Brain microvascular endothelial cell (primary cell): ENCODE data around the gene TXNRD2.
A peak's percentile ranks its signal among the peaks of the same experiment; 100 is the strongest.

Experiments
- DNase-seq: peaks from one replicate; pipeline ENCODE4 v3.0.0-alpha.2; 2020
- H3K27ac ChIP-seq: fragments of 250-450 bp; sonication (Bioruptor Pico); 2 replicates; pipeline ENCODE4 v1.5.1; 2020; ENCODE audit warnings: mild to moderate bottlenecking, moderate library complexity
- H3K27me3 ChIP-seq: fragments of 250-450 bp; sonication (Bioruptor Pico); replicated peaks from 2 replicates; pipeline ENCODE4 v1.5.1; 2020; ENCODE audit warnings: mild to moderate bottlenecking
- H3K36me3 ChIP-seq: fragments of 250-450 bp; sonication (Bioruptor Pico); replicated peaks from 2 replicates; pipeline ENCODE4 v1.5.1; 2020; ENCODE audit warnings: mild to moderate bottlenecking
- H3K4me3 ChIP-seq: 2 replicates; pipeline ENCODE4 v1.5.1; 2011; ENCODE audit warnings: low read depth, mild to moderate bottlenecking, control low read depth, low read length, moderate library complexity
- in situ Hi-C: cut with HindIII; loops from 2 replicates; pipeline ENCODE4 v1.10.0; 2017; ENCODE audit warnings: low sequenced_read_pairs, low pct_ligation_motif_present
- TF ChIP-seq, protein P1 (sequence below): IDR thresholded peaks from 2 replicates; pipeline ENCODE4 v1.5.1; 2011; ENCODE audit warnings: low read depth, mild to moderate bottlenecking, moderate library complexity, low read length, control low read depth, inconsistent platforms; ENCODE audit errors: missing control alignments

TXNRD2 gene

GRCh38 chr22:19859861-19860510, 81.6 kb downstream of the TXNRD2 start:
- no peak for DNase-seq
- TF ChIP-seq, protein P1, sequence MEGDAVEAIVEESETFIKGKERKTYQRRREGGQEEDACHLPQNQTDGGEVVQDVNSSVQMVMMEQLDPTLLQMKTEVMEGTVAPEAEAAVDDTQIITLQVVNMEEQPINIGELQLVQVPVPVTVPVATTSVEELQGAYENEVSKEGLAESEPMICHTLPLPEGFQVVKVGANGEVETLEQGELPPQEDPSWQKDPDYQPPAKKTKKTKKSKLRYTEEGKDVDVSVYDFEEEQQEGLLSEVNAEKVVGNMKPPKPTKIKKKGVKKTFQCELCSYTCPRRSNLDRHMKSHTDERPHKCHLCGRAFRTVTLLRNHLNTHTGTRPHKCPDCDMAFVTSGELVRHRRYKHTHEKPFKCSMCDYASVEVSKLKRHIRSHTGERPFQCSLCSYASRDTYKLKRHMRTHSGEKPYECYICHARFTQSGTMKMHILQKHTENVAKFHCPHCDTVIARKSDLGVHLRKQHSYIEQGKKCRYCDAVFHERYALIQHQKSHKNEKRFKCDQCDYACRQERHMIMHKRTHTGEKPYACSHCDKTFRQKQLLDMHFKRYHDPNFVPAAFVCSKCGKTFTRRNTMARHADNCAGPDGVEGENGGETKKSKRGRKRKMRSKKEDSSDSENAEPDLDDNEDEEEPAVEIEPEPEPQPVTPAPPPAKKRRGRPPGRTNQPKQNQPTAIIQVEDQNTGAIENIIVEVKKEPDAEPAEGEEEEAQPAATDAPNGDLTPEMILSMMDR, result no peak
- in situ Hi-C loops, result no loop called here
- H3K27ac ChIP-seq, result no peak overlapping the region
- no peak overlapping the region for H3K4me3 ChIP-seq
- no peaks in the 10 kb centered on the region for H3K36me3 ChIP-seq
- no peaks in the 10 kb centered on the region for H3K27me3 ChIP-seq

DNA sequence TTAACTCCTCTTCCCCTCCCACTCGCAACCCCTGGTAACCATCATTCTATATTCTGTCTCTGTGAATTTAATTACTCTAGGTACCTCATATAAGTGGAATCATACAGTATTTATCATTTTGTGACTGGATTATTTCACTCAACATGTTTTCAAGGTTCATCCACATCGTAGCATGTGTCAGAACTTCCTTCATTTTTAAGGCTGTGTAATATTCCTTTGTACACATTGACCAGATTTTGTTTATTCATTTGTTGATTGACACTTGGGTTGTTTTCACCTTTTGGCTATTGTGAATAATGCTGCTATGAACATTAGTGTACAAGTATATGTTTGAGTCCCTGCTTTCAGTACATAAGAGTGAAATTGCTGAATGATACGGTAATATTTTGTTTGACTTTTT, 84.2 kb downstream of the TXNRD2 start:
- no peak overlapping the region for H3K4me3 ChIP-seq
- H3K27ac ChIP-seq, result no peak overlapping the region
- no peaks in the 10 kb centered on the region for H3K36me3 ChIP-seq
- no peaks in the 10 kb centered on the region for H3K27me3 ChIP-seq
- TF ChIP-seq, protein P1, result no peak
- in situ Hi-C loops, result no loop called here
- DNase-seq, result no peak

DNA sequence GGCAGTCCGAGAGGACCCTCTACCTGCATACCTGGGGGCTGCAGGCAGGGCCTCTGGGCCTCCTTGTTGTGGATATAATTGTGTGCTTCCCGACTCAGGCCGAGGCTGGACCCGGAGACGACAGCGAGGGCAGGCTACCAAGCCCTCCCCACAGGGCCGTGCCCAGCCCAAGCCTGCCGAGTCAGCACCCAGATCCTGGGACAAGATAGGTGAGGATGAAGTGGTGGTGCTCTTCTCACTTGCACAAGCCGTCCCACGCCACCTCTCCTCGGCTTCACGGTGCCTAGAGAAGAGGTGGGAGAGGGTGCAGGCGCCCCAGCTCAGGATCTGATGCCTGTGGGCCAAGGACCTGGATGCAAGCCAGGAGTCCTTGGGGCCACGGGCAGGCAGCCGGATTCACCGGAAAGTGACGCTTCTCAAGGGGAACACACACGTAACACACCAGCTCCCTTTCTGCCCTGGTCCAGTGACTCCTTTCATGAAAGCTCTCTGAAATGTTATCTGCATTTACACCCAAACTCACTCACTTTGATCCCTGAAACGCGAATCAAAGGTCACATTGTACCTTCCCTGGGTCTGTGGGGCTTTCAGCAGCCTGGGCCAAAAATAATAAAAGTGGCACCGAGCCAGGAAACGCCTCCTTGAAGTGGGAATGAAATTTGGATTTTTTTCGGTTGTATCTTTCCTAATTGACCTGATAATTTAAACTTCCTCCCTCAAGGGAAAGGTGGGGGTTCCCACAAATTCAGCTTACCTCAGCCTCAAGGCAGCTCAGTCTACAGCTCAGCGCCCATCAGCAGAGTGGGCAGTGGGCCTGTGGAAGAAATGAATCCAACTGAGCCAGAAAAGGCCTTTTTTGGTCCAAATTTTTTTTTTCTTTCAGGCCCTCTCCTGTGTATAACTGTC, 85.9 kb downstream of the TXNRD2 start:
- Histone ChIP-seq H3K4me3 (peak overlapping the region; percentile 90), H3K36me3 (peaks cover 15% of the 10 kb centered on the region), H3K27me3 (no peaks in the 10 kb centered on the region), H3K27ac (peak overlapping the region; percentile 79)
- in situ Hi-C loops, result no loop called here
- TF ChIP-seq, protein P1, result no peak
- DNase-seq, result no peak

DNA sequence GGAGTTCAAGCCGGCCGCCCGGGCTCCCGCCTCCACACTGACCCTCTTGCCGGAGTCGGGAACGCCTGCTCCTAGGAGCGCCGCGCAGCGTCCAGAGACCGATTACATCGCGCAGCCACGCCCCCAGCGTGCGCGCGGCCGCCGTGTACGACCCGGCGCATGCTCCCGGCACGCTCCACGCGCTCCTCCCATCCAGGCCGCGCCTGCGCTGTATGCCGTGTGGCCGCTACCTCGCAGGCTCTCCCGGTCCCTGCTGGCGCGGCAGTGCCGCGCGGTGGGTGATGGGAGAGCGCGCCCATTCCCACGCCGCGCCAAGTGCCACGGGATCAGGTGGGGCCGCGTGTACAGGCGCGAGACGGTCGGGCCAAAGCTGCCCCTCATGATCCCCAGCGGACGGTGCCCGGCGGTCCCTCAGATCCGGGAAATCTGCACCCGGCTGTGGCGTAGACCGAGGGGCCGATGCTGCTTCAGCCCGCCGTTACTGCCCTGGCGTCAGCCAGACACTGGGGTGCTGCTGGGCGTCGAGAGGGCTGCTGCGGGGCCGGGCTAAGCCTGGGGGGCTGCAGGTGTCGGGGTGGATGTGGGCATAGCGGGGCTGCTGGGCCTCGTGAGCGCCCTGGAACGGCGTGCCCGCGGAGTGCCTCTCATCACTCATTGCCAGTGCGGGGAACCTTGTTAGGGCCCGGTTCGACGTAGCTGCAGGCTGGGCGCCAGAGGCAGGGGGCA, 86.7 kb downstream of the TXNRD2 start, which contains the start of the genes GNB1L and RTL10:
Gene GNB1L, minus strand, starts transcription at position 97 of the 726 bp plus-strand sequence. CDS start 33,519 bp downstream, outside the sequence.
Gene RTL10, minus strand, starts transcription at position 97 of the 726 bp plus-strand sequence. CDS start 2,613 bp downstream, outside the sequence.
- Histone ChIP-seq H3K4me3 (peak within 1 kb of the TSS; percentile 90), H3K27me3 (no peaks in the 10 kb centered on the region), H3K27ac (peak within 1 kb of the TSS; percentile 79), H3K36me3 (peaks cover 23% of the 10 kb centered on the region)
- DNase-seq, result peak; percentile 93
- TF ChIP-seq, protein P1, result no peak
- in situ Hi-C loops, result no loop called here

- no peak for DNase-seq
- H3K4me3 ChIP-seq, result peak overlapping the region; percentile 90
- TF ChIP-seq, protein P1, result no peak
- H3K27ac ChIP-seq, result peak overlapping the region; percentile 45
- in situ Hi-C loops, result no loop called here
- H3K36me3 ChIP-seq, result peaks cover 23% of the 10 kb centered on the region
- H3K27me3 ChIP-seq, result no peaks in the 10 kb centered on the region
Measured at GRCh38 chr22:19853879-19854777, 87.5 kb downstream of the TXNRD2 start.
